H9 (cell line): ENCODE measurements around the gene SMTNL2. TPM values are rescaled to one million over a fixed set of nuclear protein-coding genes. Genes with fewer than 3 reads are reported as not detected.
A peak's percentile ranks its signal among the peaks of the same experiment; 100 is the strongest.

Experiments
- DNase-seq: peaks from one replicate; pipeline ENCODE4 v3.0.0-alpha.2; 2017
- H2AFZ ChIP-seq: one replicate; pipeline ENCODE4 v1.6.1; 2013; ENCODE audit warnings: mild to moderate bottlenecking, low read length, control low read depth, moderate library complexity
- H2AK5ac ChIP-seq: 2 replicates; pipeline ENCODE4 v1.6.1; 2013; ENCODE audit warnings: low read length, control low read depth, mixed read lengths; ENCODE audit not compliant: insufficient read length
- H2BK120ac ChIP-seq: one replicate; pipeline ENCODE4 v1.6.1; 2013; ENCODE audit warnings: low read depth, mild to moderate bottlenecking, low read length, control low read depth, inconsistent platforms; ENCODE audit not compliant: poor library complexity, severe bottlenecking
- H2BK12ac ChIP-seq: 2 replicates; pipeline ENCODE4 v1.6.1; 2013; ENCODE audit warnings: low read length, control low read depth, mixed read lengths, low read depth; ENCODE audit not compliant: insufficient read length
- H2BK15ac ChIP-seq: 2 replicates; pipeline ENCODE4 v1.6.1; 2013; ENCODE audit warnings: low read depth, low read length, control low read depth
- H2BK20ac ChIP-seq: one replicate; pipeline ENCODE4 v1.6.1; 2013; ENCODE audit warnings: low read depth, mild to moderate bottlenecking, low read length, control low read depth, inconsistent platforms; ENCODE audit not compliant: poor library complexity, severe bottlenecking
- H2BK5ac ChIP-seq: 2 replicates; pipeline ENCODE4 v1.6.1; 2013; ENCODE audit warnings: low read length, control low read depth, mixed read lengths; ENCODE audit not compliant: insufficient read length
- H3K14ac ChIP-seq: 2 replicates; pipeline ENCODE4 v1.6.1; 2013; ENCODE audit warnings: low read length, control low read depth; ENCODE audit not compliant: insufficient read depth
- H3K18ac ChIP-seq: 2 replicates; pipeline ENCODE4 v1.6.1; 2013; ENCODE audit warnings: low read depth, mild to moderate bottlenecking, mixed read lengths, low read length, control low read depth; ENCODE audit not compliant: insufficient read length
- H3K23ac ChIP-seq: 2 replicates; pipeline ENCODE4 v1.6.1; 2013; ENCODE audit warnings: low read length, control low read depth, mixed read lengths, low read depth; ENCODE audit not compliant: insufficient read length
- H3K23me2 ChIP-seq: 2 replicates; pipeline ENCODE4 v1.6.1; 2013; ENCODE audit warnings: low read depth, mild to moderate bottlenecking, mixed read lengths, low read length, control low read depth; ENCODE audit not compliant: insufficient read length, poor library complexity, severe bottlenecking
- H3K27ac ChIP-seq: 2 replicates; pipeline ENCODE4 v1.5.1; 2013; ENCODE audit warnings: low read length, control low read depth, mixed read lengths, low read depth; ENCODE audit not compliant: insufficient read length
- H3K27me3 ChIP-seq: 2 replicates; pipeline ENCODE4 v1.6.1; 2013; ENCODE audit warnings: low read length, control low read depth, inconsistent platforms; ENCODE audit not compliant: insufficient read depth
- H3K4ac ChIP-seq: 2 replicates; pipeline ENCODE4 v1.6.1; 2013; ENCODE audit warnings: low read depth, mild to moderate bottlenecking, control low read depth, inconsistent platforms, low read length, moderate library complexity
- H3K4me1 ChIP-seq: 2 replicates; pipeline ENCODE4 v1.6.1; 2013; ENCODE audit warnings: low read length, control low read depth, inconsistent platforms; ENCODE audit not compliant: insufficient read depth
- H3K4me2 ChIP-seq: 2 replicates; pipeline ENCODE4 v1.6.1; 2013; ENCODE audit warnings: low read length, control low read depth, mixed read lengths; ENCODE audit not compliant: insufficient read length, insufficient read depth
- H3K56ac ChIP-seq: 2 replicates; pipeline ENCODE4 v1.6.1; 2013; ENCODE audit warnings: low read depth, mild to moderate bottlenecking, mixed read lengths, low read length, control low read depth; ENCODE audit not compliant: insufficient read length
- H3K79me1 ChIP-seq: 2 replicates; pipeline ENCODE4 v1.6.1; 2013; ENCODE audit warnings: low read depth, mild to moderate bottlenecking, moderate library complexity, low read length, control low read depth, inconsistent platforms; ENCODE audit not compliant: insufficient read depth, poor library complexity, severe bottlenecking
- H3K79me2 ChIP-seq: 2 replicates; pipeline ENCODE4 v1.6.1; 2013; ENCODE audit warnings: low read length, control low read depth, inconsistent platforms; ENCODE audit not compliant: insufficient read depth
- H3K9ac ChIP-seq: 2 replicates; pipeline ENCODE4 v1.6.1; 2013; ENCODE audit warnings: low read length, control low read depth, mixed read lengths; ENCODE audit not compliant: insufficient read length; ENCODE audit errors: extremely low read depth
- H3K9me3 ChIP-seq: one replicate; pipeline ENCODE4 v1.6.1; 2013; ENCODE audit warnings: low read depth, low read length, inconsistent platforms; ENCODE audit not compliant: control insufficient read depth
- H3T11ph ChIP-seq: one replicate; pipeline ENCODE4 v1.6.1; 2013; ENCODE audit warnings: mild to moderate bottlenecking, low read length, control low read depth, inconsistent platforms
- H4K20me1 ChIP-seq: one replicate; pipeline ENCODE4 v1.6.1; 2013; ENCODE audit not compliant: control insufficient read depth, insufficient read length, insufficient read depth
- H4K5ac ChIP-seq: 2 replicates; pipeline ENCODE4 v1.6.1; 2013; ENCODE audit warnings: low read depth, mild to moderate bottlenecking, mixed read lengths, low read length, control low read depth; ENCODE audit not compliant: insufficient read length
- H4K8ac ChIP-seq: replicated peaks from 2 replicates; pipeline ENCODE4 v1.6.1; 2013; ENCODE audit warnings: low read length, control low read depth, mixed read lengths, low read depth; ENCODE audit not compliant: insufficient read length
- H4K91ac ChIP-seq: 2 replicates; pipeline ENCODE4 v1.6.1; 2013; ENCODE audit warnings: low read depth, mild to moderate bottlenecking, moderate library complexity, mixed read lengths, low read length, control low read depth; ENCODE audit not compliant: insufficient read length
- H3K27ac Mint-ChIP-seq, 3 experiments: 2 replicates in 2 of 3; 3 replicates in 1 of 3; pipeline ENCODE4 v1.8.0; 2020 to 2021; ENCODE audit warnings: mixed read lengths in 3 of 3, mild to moderate bottlenecking in 1 of 3, moderate library complexity in 1 of 3
- H3K27me3 Mint-ChIP-seq: 2 replicates; pipeline ENCODE4 v1.8.0; 2021; ENCODE audit warnings: low read depth, mild to moderate bottlenecking, moderate library complexity, mixed read lengths
- H3K36me3 Mint-ChIP-seq, 3 experiments: 2 replicates in 2 of 3; 3 replicates in 1 of 3; pipeline ENCODE4 v1.8.0; 2020 to 2021; ENCODE audit warnings: low read depth in 3 of 3, mixed read lengths in 3 of 3; ENCODE audit not compliant: insufficient read depth in 1 of 3
- H3K4me1 Mint-ChIP-seq, 2 experiments: 2 replicates each; pipeline ENCODE4 v1.8.0; 2020; ENCODE audit warnings: mixed read lengths in 2 of 2
- H3K4me3 Mint-ChIP-seq, 2 experiments: 2 replicates in 1 of 2; 3 replicates in 1 of 2; pipeline ENCODE4 v1.8.0; 2020 to 2021; ENCODE audit warnings: mild to moderate bottlenecking in 2 of 2, mixed read lengths in 2 of 2, moderate library complexity in 1 of 2
- H3K9me3 Mint-ChIP-seq, 2 experiments: 2 replicates in 1 of 2; 3 replicates in 1 of 2; pipeline ENCODE4 v1.8.0; 2020; ENCODE audit warnings: mild to moderate bottlenecking in 2 of 2, mixed read lengths in 2 of 2, moderate library complexity in 1 of 2
- WGBS: extraction: QIAGEN DNeasy Blood & Tissue Kit; methylation state at CpG from one replicate; pipeline ENCODE4 v1.1.7; 2013; ENCODE audit warnings: missing lambda C conversion rate, low lambda C conversion rate, mixed read lengths; ENCODE audit not compliant: insufficient read length; ENCODE audit errors: extremely low coverage; 5-methylcytosine and 5-hydroxymethylcytosine counted together
- total RNA-seq: library from RNA; stranded (reverse); gene quantifications from 2 replicates; pipeline ENCODE4 v1.2.1, GENCODE V29; 2021
- TF ChIP-seq, protein P1 (sequence below): fragments of 200-600 bp; sonication (generic); conservative IDR thresholded peaks from 3 replicates; pipeline ENCODE4 v1.8.0; 2021; ENCODE audit warnings: antibody characterized with exemption, mild to moderate bottlenecking

The SMTNL2 gene
- total RNA-seq, 1 experiment from 2014 or later, result 0.77 TPM

- Histone ChIP-seq H3K56ac (no peak overlapping the region), H3K27me3 (no peaks in the 10 kb centered on the region), H3K23me2 (peaks cover 2% of the 10 kb centered on the region), H4K91ac (no peak overlapping the region), H2BK12ac (no peak overlapping the region), H4K20me1 (no peaks in the 10 kb centered on the region), H3K9ac (no peak overlapping the region), H3K9me3 (no peaks in the 10 kb centered on the region), H2AFZ (no peak overlapping the region), H4K8ac (no peak overlapping the region), H3K14ac (peak overlapping the region; percentile 54), H3K4ac (no peak overlapping the region), H3T11ph (no peak overlapping the region), H2AK5ac (no peak overlapping the region), H2BK5ac (no peak overlapping the region), H3K79me2 (no peaks in the 10 kb centered on the region), H2BK20ac (no peak overlapping the region), H3K79me1 (no peaks in the 10 kb centered on the region), H4K5ac (no peak overlapping the region), H2BK120ac (no peak overlapping the region), H3K4me2 (no peak overlapping the region), H3K18ac (peak overlapping the region; percentile 60), H2BK15ac (no peak overlapping the region), H3K23ac (no peak overlapping the region), H3K27ac (no peak overlapping the region), H3K4me1 (peaks cover 5% of the 10 kb centered on the region; the same call in 1 of the 2 replicates)
- Mint-ChIP-seq H3K36me3 (peaks cover 0 to 6% (median 0%) of the 10 kb centered on the region in 3 experiments; a peak in 1 of 7 replicates), H3K27me3 (peaks cover 15% of the 10 kb centered on the region), H3K4me3 (no peak overlapping the region), H3K4me1 (peaks cover 18 to 39% of the 10 kb centered on the region in 2 experiments), H3K27ac (0 out of 7 replicates have a peak overlapping the region, but pooled peaks of 1 of the 3 experiments have one; percentile 34), H3K9me3 (peaks cover 0 to 3% of the 10 kb centered on the region in 2 experiments; a peak in 2 of 5 replicates)
- no CpG with 5 or more reads among the region's 18 CpGs for WGBS
- TF ChIP-seq, protein P1, sequence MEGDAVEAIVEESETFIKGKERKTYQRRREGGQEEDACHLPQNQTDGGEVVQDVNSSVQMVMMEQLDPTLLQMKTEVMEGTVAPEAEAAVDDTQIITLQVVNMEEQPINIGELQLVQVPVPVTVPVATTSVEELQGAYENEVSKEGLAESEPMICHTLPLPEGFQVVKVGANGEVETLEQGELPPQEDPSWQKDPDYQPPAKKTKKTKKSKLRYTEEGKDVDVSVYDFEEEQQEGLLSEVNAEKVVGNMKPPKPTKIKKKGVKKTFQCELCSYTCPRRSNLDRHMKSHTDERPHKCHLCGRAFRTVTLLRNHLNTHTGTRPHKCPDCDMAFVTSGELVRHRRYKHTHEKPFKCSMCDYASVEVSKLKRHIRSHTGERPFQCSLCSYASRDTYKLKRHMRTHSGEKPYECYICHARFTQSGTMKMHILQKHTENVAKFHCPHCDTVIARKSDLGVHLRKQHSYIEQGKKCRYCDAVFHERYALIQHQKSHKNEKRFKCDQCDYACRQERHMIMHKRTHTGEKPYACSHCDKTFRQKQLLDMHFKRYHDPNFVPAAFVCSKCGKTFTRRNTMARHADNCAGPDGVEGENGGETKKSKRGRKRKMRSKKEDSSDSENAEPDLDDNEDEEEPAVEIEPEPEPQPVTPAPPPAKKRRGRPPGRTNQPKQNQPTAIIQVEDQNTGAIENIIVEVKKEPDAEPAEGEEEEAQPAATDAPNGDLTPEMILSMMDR, result no peak
- DNase-seq, result peak; percentile 87
Observed at GRCh38 chr17:4576729-4577322, 7.5 kb upstream of the SMTNL2 start.
